PC-9 (cell line): ENCODE data around the gene SERPINF2.

Experiments used
- EZH2 ChIP-seq: fragments of 200-600 bp; sonication (generic); IDR thresholded peaks from 2 replicates; pipeline ENCODE4 v1.8.0; 2017; ENCODE audit warnings: antibody characterized with exemption, low read depth
- TF ChIP-seq, protein P1 (sequence below): fragments of 200-600 bp; sonication (generic); conservative IDR thresholded peaks from 2 replicates; pipeline ENCODE4 v1.6.1; 2017; ENCODE audit warnings: mixed run types, antibody characterized with exemption, mild to moderate bottlenecking, moderate library complexity

DNA sequence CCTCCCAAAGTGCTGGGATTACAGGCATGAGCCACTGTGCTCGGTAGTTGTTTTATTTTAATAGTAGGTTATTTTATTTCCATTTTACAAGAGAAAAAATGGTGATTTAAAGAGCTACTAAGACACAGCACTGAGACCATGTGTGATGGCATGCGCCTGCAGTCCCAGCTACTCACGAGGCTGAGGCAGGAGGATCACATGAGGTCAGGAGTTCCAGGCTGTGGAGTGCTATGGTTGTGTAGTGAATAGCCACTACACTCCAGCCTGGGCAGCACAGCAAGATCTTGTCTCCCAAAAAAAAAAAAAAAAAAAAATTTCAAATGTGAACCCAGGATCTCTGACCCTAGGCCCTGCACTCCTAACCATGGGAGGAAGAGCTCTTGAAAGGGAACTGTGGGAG, 22.9 kb downstream of the SERPINF2 start:
- TF ChIP-seq, protein P1, sequence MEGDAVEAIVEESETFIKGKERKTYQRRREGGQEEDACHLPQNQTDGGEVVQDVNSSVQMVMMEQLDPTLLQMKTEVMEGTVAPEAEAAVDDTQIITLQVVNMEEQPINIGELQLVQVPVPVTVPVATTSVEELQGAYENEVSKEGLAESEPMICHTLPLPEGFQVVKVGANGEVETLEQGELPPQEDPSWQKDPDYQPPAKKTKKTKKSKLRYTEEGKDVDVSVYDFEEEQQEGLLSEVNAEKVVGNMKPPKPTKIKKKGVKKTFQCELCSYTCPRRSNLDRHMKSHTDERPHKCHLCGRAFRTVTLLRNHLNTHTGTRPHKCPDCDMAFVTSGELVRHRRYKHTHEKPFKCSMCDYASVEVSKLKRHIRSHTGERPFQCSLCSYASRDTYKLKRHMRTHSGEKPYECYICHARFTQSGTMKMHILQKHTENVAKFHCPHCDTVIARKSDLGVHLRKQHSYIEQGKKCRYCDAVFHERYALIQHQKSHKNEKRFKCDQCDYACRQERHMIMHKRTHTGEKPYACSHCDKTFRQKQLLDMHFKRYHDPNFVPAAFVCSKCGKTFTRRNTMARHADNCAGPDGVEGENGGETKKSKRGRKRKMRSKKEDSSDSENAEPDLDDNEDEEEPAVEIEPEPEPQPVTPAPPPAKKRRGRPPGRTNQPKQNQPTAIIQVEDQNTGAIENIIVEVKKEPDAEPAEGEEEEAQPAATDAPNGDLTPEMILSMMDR, result no peak
- no peak for TF ChIP-seq EZH2
